KOPT-K1 (cell line): ENCODE results near the gene LMAN2L.
A peak's percentile ranks its signal among the peaks of the same experiment; 100 is the strongest.

Experiments used
- H3K27ac ChIP-seq: fragments of 200-600 bp; sonication (generic); 2 replicates; pipeline ENCODE4 v1.5.1; 2016; ENCODE audit warnings: antibody characterized with exemption, mild to moderate bottlenecking, low read depth, low read length; ENCODE audit not compliant: poor library complexity, severe bottlenecking
- H3K36me3 ChIP-seq: fragments of 200-600 bp; sonication (generic); 2 replicates; pipeline ENCODE4 v1.5.1; 2017; ENCODE audit warnings: antibody characterized with exemption, mild to moderate bottlenecking, low read length, moderate library complexity; ENCODE audit not compliant: insufficient read depth
- H3K9me3 ChIP-seq: fragments of 200-600 bp; sonication (generic); 2 replicates; pipeline ENCODE4 v1.5.1; 2017; ENCODE audit warnings: antibody characterized with exemption, low read length, mild to moderate bottlenecking; ENCODE audit not compliant: insufficient read depth, poor library complexity, severe bottlenecking

Gene LMAN2L, protein sequence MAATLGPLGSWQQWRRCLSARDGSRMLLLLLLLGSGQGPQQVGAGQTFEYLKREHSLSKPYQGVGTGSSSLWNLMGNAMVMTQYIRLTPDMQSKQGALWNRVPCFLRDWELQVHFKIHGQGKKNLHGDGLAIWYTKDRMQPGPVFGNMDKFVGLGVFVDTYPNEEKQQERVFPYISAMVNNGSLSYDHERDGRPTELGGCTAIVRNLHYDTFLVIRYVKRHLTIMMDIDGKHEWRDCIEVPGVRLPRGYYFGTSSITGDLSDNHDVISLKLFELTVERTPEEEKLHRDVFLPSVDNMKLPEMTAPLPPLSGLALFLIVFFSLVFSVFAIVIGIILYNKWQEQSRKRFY

DNA sequence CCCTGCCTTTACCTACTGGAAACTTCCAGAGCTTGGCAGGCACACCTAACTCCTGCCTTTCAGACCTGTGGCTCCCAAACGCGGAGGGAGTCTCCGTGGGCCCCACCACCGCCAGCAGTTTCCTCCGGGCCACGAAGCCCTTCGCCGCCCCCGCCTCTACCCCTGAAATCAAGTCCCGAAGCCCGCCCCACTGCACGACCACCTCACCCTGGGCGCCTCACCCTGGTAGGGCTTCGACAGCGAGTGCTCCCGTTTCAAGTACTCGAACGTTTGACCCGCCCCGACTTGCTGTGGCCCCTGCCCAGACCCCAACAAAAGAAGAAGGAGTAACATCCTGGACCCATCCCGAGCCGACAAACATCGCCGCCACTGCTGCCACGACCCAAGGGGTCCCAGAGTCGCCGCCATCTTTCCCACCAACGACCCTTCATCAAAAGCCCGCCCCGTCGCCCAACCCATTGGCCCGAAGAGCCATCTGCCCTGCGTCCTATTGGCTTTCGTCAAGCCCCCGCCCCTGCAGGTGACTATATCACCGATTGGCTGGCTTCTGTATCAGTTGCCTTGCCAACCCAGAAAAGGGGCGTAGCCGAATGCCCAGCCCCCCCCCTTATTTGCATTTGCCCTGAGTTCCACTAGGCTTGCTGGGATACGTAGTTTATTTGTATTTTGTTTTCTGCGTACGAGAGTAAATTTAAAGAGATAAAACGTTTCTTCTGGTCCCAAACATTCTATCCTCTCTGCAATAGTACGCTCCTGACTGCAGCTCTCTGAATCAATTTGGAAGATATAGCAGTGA, at the start of gene LMAN2L:
LMAN2L (minus strand) TSS at position 432 of the 796 bp plus-strand sequence; CDS start at position 408, 24 bp downstream.
- Histone ChIP-seq H3K36me3 (peaks cover 26% of the 10 kb centered on the region), H3K27ac (peak within 1 kb of the TSS; percentile 58), H3K9me3 (no peaks in the 10 kb centered on the region)

DNA sequence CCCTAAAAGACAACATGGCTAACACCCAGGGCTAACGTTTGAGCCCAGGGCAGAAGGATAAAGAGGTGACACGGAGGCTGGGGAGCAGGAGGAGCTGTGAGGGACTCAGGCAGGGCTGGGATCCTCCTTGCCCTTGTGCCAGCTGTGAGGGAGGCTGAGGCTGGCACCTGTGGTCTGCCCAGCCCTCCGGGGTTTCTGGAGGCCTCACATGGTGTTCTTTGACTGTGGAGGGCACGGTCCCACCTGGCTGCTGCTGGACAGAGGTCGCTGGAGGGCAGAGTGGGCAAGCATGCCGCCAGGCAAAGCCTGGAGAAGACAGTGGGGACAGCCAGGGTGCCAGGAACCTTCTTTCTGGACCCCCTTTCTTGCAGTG, 49.4 kb upstream of the LMAN2L start:
- Histone ChIP-seq H3K36me3 (no peaks in the 10 kb centered on the region), H3K27ac (no peak overlapping the region), H3K9me3 (no peaks in the 10 kb centered on the region)

DNA sequence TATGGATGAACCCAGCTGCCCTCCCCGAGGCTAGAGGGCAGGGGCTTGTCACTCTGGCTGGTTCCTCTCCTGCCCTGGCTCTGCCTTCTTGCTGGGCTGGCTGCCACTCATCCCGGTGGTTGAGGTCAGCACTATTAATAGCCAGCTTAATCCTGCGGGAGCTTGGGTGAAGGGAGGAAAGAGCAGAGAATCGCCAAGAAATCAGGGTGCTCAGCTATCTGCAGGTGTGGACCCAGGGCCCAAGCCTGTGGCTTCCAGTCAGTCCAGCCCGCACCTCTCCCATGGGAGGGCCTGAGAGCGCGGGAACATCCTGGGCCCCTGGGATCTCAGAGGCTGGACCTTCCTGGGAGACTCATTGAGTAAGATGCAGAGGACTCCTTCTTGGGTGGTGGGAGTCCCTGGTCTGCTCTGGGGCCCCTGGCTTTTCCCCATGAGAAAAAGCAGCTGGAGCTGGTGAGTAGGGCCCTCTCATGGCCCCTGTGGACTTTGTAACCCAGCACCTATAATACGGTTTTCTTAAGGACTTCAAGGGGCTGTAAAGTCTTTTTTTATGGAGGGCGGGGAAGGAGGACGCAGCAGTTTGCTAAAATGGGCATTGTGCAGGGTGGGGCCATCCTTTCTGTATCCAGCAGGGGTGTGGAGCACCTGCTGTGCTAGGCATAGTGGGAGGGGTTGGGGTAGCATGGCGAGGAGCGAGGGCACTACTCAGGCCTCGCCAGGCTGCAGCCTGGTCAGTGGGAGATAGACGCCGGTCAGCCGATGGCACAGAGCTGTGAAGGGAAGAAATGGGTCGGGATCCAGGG, 48.8 kb upstream of the LMAN2L start:
- H3K27ac ChIP-seq, result no peak overlapping the region
- H3K36me3 ChIP-seq, result no peaks in the 10 kb centered on the region

DNA sequence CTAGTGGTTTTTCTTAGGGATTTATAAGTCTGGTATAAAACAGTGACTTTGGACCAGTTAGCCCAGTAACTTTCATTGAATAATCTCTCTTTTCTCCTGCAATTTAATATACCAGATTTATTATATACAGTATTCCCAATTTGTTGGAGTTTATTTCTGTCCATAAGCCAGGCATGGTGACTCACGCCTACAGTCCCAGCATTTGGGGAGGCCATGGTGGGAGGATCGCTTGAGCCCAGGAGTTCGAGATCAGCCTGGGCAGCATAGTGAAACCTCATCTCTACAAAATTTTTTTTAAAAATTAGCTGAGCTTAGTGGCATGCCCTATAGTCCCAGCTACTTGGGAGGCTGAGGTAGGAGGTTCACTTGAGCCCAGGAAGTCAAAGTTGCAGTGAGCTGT, 47.5 kb upstream of the LMAN2L start:
- no peaks in the 10 kb centered on the region for H3K9me3 ChIP-seq
- no peak overlapping the region for H3K27ac ChIP-seq
- H3K36me3 ChIP-seq, result no peaks in the 10 kb centered on the region

More for the DNA sequence above, 48.8 kb upstream of the LMAN2L start:
- no peaks in the 10 kb centered on the region for H3K9me3 ChIP-seq

DNA sequence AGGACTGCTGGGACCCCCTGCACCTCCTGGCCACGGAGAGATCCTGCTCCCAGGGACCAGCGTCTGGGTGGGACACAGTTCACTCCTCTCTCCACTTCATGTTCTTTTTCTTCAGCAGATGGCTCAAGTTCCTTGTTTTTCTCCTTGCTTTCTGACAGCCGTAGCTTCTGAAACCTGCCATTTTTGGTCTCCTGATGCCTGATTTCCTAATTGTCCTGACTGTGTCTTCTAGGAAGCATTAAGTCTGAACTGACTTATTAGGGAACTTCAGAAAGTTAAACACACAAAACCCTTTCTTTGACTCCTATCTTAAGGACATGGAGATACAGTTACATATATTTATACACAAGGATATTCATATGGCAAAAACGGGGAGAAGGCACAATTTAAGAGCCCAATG, 43.5 kb upstream of the LMAN2L start:
- Histone ChIP-seq H3K9me3 (no peaks in the 10 kb centered on the region), H3K27ac (no peak overlapping the region), H3K36me3 (no peaks in the 10 kb centered on the region)

DNA sequence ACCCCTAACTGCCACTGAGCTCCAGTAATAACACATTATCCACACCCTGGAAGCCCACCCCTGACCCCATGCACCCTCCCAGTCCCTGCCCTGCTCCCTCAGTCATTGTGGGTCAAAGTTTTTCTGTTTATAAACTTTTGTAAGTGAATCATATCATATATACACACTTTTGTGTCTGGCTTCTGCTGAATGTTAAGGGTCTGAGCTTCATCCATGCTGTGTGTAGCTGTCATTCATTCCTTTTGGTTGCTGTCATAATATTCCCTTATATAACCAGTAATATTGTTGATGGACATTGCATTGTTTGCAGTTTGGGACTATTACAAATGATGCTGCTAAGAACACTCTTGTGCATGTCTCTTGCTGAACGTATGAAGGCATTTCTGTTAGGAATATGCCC, 35.3 kb upstream of the LMAN2L start:
- no peak overlapping the region for H3K27ac ChIP-seq
- H3K9me3 ChIP-seq, result no peaks in the 10 kb centered on the region
- H3K36me3 ChIP-seq, result no peaks in the 10 kb centered on the region

DNA sequence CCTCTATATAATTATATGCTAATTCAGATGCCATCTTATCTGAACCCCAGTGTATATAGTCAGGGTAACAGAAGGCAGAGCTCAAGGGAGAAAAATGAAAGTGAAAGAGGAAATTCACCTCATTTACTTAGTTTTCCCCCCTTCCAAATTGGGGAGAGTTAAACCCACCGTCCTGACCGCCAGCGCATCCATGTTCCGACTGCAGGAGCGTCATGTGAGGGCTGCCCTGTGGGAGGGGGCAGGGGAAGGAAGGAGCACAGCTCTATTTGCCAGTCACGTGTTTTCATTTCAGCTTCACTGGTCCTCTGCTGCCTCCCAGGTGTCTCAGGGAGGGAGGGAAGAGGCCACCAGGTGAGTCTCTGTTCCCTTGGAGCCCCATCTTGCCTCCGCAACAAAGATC, 34.1 kb upstream of the LMAN2L start:
- Histone ChIP-seq H3K36me3 (no peaks in the 10 kb centered on the region), H3K27ac (peak overlapping the region; percentile 59), H3K9me3 (no peaks in the 10 kb centered on the region)

DNA sequence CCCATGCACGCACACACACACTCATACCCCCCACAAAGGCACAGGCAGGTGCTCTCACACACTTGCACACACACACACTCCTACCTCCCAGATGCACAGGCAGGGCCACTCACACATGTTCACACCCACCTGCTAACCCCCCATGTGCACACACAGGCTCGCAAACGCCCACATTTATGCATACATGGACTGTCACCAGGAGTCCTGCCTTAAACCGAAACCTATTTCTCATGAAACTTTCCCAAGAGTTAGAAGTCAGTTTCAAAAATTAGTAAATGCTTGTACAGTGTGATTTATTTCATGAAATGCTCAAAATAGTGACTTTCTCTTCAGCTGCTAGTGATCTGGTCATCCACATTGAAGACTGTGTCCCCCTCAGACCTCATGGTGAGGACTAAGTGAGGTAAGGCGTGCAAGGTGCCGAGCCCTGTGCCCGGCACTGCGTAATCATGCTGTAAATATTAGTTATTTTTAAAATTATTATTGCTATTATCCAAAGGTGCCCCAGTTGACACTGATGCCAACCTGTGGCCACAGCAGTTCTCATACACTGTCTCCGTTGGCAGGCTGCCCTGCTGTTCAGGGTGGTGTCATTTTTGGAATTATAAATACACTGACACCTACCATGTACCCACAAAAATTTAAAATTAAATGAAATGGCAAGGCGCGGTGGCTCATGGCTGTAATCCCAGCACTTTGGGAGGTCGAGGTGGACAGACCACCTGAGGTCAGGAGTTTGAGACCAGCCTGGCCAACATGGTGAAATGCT, 33.2 kb upstream of the LMAN2L start:
- Histone ChIP-seq H3K36me3 (no peaks in the 10 kb centered on the region), H3K9me3 (no peaks in the 10 kb centered on the region)

DNA sequence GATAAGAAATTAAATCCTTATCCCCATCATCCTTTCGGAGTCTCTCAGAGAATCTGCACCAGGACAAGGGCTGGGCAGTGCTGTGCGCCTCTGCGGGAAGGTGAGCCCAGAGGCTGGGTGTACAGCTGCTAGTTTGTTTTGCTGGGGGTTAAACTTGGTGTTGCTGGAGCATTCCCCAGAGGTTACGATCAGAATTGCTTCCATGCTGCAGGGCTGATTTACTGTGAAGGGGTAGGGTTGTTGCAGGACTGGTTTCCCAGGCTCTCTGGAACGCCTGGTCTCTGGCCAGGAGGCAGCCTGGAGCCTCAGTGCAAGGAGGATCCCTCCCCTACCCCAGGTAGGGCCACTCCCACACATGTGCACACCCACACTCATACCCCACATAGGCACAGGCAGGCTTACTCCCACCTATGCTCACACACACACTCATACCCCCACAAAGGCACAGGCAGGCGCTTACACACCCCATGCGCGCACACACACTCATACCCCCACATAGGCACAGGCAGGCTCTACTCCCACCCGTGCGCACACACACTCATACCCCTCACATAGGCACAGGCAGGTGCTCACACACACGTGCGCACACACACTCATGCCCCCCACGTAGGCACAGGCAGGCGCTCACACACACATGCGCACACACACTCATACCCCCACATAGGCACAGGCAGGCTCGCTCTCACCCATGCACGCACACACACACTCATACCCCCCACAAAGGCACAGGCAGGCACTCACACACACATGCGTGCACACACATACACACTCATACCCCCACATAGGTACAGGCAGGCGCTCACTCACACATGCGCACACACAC, 32.1 kb upstream of the LMAN2L start:
- no peaks in the 10 kb centered on the region for H3K36me3 ChIP-seq

More for the DNA sequence above, 33.2 kb upstream of the LMAN2L start:
- H3K27ac ChIP-seq, result peak overlapping the region; percentile 59

DNA sequence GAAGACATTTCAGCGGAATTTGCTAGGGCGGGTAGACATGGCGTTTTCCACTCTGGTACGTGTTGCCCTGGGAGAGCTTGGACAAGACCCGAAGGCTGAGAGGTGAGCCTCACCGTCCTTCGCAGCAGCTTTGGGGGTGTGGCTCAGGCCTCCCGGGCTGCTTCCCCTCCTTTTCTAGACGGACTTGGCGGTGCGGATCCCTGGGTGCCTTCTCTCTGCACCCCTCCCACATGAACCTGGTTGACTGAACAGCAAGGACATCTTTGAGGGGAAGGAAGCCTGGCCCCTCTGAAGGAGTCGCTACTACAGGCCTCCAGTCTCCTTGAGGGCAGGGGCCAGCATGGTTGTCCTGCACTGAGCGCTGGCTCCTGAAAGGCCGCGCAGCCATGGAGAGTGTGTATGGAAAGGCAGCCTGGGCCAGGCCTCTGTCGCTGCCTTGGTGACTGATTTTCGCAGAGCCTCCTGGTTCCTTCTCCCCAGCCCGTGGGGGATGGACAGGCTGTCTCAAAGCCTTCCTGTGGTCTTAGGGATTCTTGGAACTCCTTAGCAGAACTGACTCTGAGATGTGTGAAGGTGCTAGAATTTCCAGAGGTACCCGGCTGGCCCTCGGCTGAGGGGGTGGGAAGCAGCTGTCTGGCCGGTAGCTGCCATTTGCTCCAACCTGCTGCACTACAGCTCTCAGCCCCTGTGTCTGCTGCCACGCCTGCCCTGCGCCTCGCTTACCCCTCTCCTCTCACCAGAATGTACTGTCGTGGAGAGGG, 30.8 kb upstream of the LMAN2L start:
- no peak overlapping the region for H3K27ac ChIP-seq
- H3K36me3 ChIP-seq, result no peaks in the 10 kb centered on the region
- H3K9me3 ChIP-seq, result no peaks in the 10 kb centered on the region

More for the DNA sequence above, 32.1 kb upstream of the LMAN2L start:
- H3K9me3 ChIP-seq, result no peaks in the 10 kb centered on the region
- H3K27ac ChIP-seq, result no peak overlapping the region

DNA sequence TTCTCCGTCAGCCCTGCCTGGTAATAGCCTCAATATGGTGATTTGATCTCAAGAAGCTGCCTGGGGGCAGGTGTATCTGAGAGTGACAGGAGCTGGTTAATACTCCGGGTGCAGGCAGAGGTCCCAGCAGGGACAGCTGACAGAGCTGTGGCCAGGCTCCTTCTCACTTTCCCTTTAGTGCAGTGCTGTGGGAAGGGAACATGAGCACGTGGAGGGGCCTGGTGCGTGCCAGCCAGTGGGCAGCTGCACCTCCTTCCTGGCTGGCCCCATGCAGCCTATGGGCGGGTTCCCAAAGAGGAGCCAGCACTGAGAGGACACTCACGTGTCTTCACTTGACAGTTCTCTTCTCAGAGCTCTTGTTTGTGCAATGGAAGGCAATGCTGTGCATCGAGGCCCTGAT, 29.9 kb upstream of the LMAN2L start:
- Histone ChIP-seq H3K36me3 (no peaks in the 10 kb centered on the region), H3K9me3 (no peaks in the 10 kb centered on the region), H3K27ac (no peak overlapping the region)

DNA sequence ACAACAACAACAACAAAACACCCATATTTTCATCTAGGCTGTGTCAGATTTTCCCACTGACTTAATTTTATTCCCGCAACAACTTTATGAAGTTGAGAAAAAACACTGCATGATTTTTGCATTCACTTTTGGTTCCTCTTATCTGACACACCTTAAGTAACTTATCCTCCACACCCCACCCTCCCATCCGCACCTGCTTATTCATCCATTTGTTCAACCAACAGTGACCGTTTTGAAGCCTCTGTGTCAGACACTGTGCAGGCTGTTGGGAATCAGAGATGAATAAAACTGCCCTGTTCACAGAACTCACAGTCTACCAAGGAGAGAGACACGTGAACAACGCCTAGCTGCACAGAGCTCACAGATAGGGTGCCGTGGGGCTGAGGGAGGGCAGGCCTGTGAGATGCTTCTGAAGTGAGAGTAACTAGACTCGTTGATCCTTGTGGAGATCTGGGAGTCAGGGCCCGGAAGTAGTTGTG, 28.3 kb upstream of the LMAN2L start:
- H3K27ac ChIP-seq, result no peak overlapping the region
- no peaks in the 10 kb centered on the region for H3K36me3 ChIP-seq
- no peaks in the 10 kb centered on the region for H3K9me3 ChIP-seq

DNA sequence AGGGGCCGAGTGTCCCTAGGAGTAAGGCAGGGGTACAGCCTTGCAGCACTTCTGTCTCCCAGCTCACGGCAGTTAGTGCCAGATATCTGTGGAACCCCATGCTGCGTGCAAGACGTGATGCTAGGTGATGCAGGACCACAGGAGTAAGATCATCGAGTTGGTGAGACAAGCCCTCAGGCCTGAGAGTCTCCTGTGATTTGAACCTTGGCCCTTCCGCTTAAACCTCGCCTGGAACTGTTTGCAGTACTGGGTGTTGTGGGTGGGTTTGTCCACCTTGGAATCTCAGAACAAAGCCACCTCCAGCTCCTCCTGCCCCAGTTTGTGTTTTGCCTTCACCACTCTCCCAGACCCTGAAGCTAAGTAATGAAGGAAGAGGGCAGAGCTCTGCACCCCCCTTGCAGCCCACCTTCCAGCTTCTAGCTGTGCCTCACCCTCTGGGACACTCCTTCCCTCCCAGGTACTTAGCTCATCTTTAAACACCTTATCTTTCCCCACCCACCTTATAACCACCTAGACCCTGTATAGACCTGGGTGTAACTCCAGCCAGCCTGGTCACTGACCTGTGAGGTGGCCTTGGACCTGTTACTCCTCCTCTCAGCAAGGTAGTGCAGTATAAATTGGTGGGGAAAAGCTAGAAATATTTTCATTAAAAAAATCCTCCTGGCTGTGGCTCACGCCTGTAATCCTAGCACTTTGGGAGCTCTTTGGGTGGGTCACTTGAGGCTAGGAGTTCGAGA, 27.4 kb upstream of the LMAN2L start:
- Histone ChIP-seq H3K27ac (no peak overlapping the region), H3K36me3 (no peaks in the 10 kb centered on the region), H3K9me3 (no peaks in the 10 kb centered on the region)
